ENCODE data around the gene DMC1. TPM values are rescaled to one million over a fixed set of nuclear protein-coding genes. Genes with fewer than 3 reads are reported as not detected.

DMC1 gene
- total and polyA plus RNA-seq, 10 of the 15 experiments (the other 5 are each of a cell fraction or from before 2014, with no cell fraction given) = 1.0 to 21.0 (median 4.5) TPM

GRCh38 chr22:38566726-38567504 is 3.1 kb downstream of the DMC1 start (continued):
- TF ChIP-seq ZZZ3 (IDR thresholded peaks at IDR 0.05; ENCODE audit: control insufficient read depth, insufficient read length, low read depth) (no peak), RBBP5 (conservative IDR thresholded peaks at IDR 0.05) (no peak), WRNIP1 (IDR thresholded peaks at IDR 0.05; ENCODE audit: borderline replicate concordance, low read depth, low read length) (no peak)

GRCh38 chr22:38565441-38565840 is 4.5 kb downstream of the DMC1 start:
- intact Hi-C loops (cut with micrococcal nuclease; ENCODE audit: unreplicated experiment) (no loop called here), in situ Hi-C loops (cut with MboI) (no loop called here)
- no peak overlapping the region for H3K4me3 ChIP-seq
- RAD21 ChIA-PET (ENCODE audit: unreplicated experiment) = interaction anchor here (1.6 kb wide), 1 partner anchor 34 kb away, joined by 3 read pairs; no protein-coding TSS in a partner anchor
- ATAC-seq (no peak), FAIRE-seq (no peak), DNase-seq (ENCODE audit: low read depth, low spot score) (no peak)
- no peak overlapping the region for H3K27ac ChIP-seq (ENCODE audit: control insufficient read depth, insufficient read depth)
- H3K27me3 ChIP-seq (replicated peaks in 1 of 2; ENCODE audit: control insufficient read depth in 2 of 2, insufficient read depth in 2 of 2, low read length in 1 of 2) = no peaks in the 10 kb centered on the region
- 73% methylated on average over 1 of the region's 1 CpG for WGBS (ENCODE audit: insufficient coverage, insufficient replicate concordance, low lambda C conversion rate, missing lambda C conversion rate)
- CTCF ChIA-PET = no interaction called here
- TF ChIP-seq RCOR1 (conservative IDR thresholded peaks at IDR 0.05; ENCODE audit: low read depth, low read length) (no peak), CHD2 (IDR thresholded peaks at IDR 0.05; ENCODE audit: borderline replicate concordance, low read depth, low read length) (no peak), POLR2AphosphoS2 (IDR thresholded peaks at IDR 0.05; ENCODE audit: low read depth, low read length) (no peak), GABPA (IDR thresholded peaks at IDR 0.05; ENCODE audit: low read depth) (no peak), IRF4 (IDR thresholded peaks at IDR 0.05; ENCODE audit: low read depth, low read length) (no peak), TARDBP (IDR thresholded peaks at IDR 0.05; ENCODE audit: borderline replicate concordance) (no peak), BACH1 (IDR thresholded peaks at IDR 0.05; ENCODE audit: borderline replicate concordance) (no peak), WRNIP1 (IDR thresholded peaks at IDR 0.05; ENCODE audit: borderline replicate concordance, low read depth, low read length) (no peak), ZBTB33 (IDR thresholded peaks at IDR 0.05) (no peak), MXI1 (IDR thresholded peaks at IDR 0.05; ENCODE audit: low read depth, low read length) (no peak), HDAC6 (IDR thresholded peaks at IDR 0.05; ENCODE audit: unreplicated experiment) (no peak), JUNB (IDR thresholded peaks at IDR 0.05) (no peak), POLR2A (IDR thresholded peaks at IDR 0.05; ENCODE audit: low read depth, low read length) (no peak), FOXM1 (IDR thresholded peaks at IDR 0.05; ENCODE audit: low read depth, low read length) (no peak), ZNF274 (IDR thresholded peaks at IDR 0.05; ENCODE audit: insufficient read depth, insufficient read length) (no peak), ZZZ3 (IDR thresholded peaks at IDR 0.05; ENCODE audit: control insufficient read depth, insufficient read length, low read depth) (no peak), SIN3A (IDR thresholded peaks at IDR 0.05; ENCODE audit: low read depth, low read length) (no peak)
- H3K36me3 ChIP-seq (ENCODE audit: control insufficient read depth in 2 of 2, insufficient read depth in 2 of 2, low read length in 1 of 2) = no peaks in the 10 kb centered on the region
- no TSS peak for BruUV-seq (replicated peaks)
- no peak overlapping the region for H2AFZ ChIP-seq (ENCODE audit: control insufficient read depth, low read depth, low read length)
- POLR2A ChIA-PET = interaction anchor here (0.6 kb wide), 1 partner anchor 69 kb away, joined by 3 read pairs; no protein-coding TSS in a partner anchor
- H3K4me1 ChIP-seq (ENCODE audit: control insufficient read depth, insufficient read depth, low read length) = no peaks in the 10 kb centered on the region
- H3K79me2 ChIP-seq (ENCODE audit: control insufficient read depth, insufficient read depth, low read length) = no peaks in the 10 kb centered on the region
- H4K20me1 ChIP-seq (ENCODE audit: control insufficient read depth, insufficient read depth) = no peaks in the 10 kb centered on the region
- no peak overlapping the region for H3K9ac ChIP-seq (ENCODE audit: control insufficient read depth, insufficient read depth, low read length)
- H3K4me2 ChIP-seq (ENCODE audit: control insufficient read depth, insufficient read depth) = no peak overlapping the region
- SMC1A ChIA-PET (ENCODE audit: uncharacterized antibody, unreplicated experiment) = interaction anchor here (0.6 kb wide), 1 partner anchor 50 kb away, joined by 3 read pairs; no protein-coding TSS in a partner anchor
- H3K9me3 ChIP-seq (replicated peaks; ENCODE audit: control insufficient read depth, insufficient read depth, low read length) = no peaks in the 10 kb centered on the region

Data from GM12878 (cell line).